DMS53 treated with DMSO at 0.1 percent for 48 hours (cell line): Measurements from ENCODE around the gene STK39.

ENCODE experiments used
- DNase-seq: peaks from one replicate; lab custom pipeline; 2025; ENCODE audit not compliant: unreplicated experiment; lab: John Stamatoyannopoulos, UW

The STK39 gene

GRCh38 chr2:168024459-168024858 is 222.9 kb downstream of the STK39 start:
- no peak for DNase-seq

- no peak for DNase-seq
Observed at GRCh38 chr2:168021800-168022587, 225.4 kb downstream of the STK39 start.

- no peak for DNase-seq
Observed at GRCh38 chr2:168015274-168015953, 232.0 kb downstream of the STK39 start.

GRCh38 chr2:168009900-168010299 is 237.5 kb downstream of the STK39 start:
- no peak for DNase-seq

- DNase-seq: no peak
Observed at GRCh38 chr2:168008646-168009195, 238.7 kb downstream of the STK39 start.

GRCh38 chr2:168006498-168006897 is 240.9 kb downstream of the STK39 start:
- no peak for DNase-seq

GRCh38 chr2:168005586-168005985 is 241.8 kb downstream of the STK39 start:
- no peak for DNase-seq

GRCh38 chr2:168003876-168004275 is 243.5 kb downstream of the STK39 start:
- no peak for DNase-seq

- DNase-seq: no peak
Observed at GRCh38 chr2:168002021-168002553, 245.3 kb downstream of the STK39 start.

- DNase-seq: no peak
Observed at GRCh38 chr2:167992278-167992677, 255.1 kb downstream of the STK39 start.

- no peak for DNase-seq
Observed at GRCh38 chr2:167990062-167990461, 257.3 kb downstream of the STK39 start.

GRCh38 chr2:167988296-167988695 is 259.1 kb downstream of the STK39 start:
- DNase-seq: no peak

- DNase-seq: no peak
Observed at GRCh38 chr2:167987558-167987957, 259.8 kb downstream of the STK39 start.

GRCh38 chr2:167987026-167987425 is 260.4 kb downstream of the STK39 start:
- DNase-seq: no peak

- no peak for DNase-seq
Observed at GRCh38 chr2:167986223-167986622, 261.2 kb downstream of the STK39 start.

GRCh38 chr2:167981945-167982344 is 265.4 kb downstream of the STK39 start:
- DNase-seq: no peak

- no peak for DNase-seq
Observed at GRCh38 chr2:167980439-167980838, 267.0 kb downstream of the STK39 start.

GRCh38 chr2:167972746-167973145 is 274.6 kb downstream of the STK39 start:
- no peak for DNase-seq

- no peak for DNase-seq
Observed at GRCh38 chr2:167972020-167972419, 275.4 kb downstream of the STK39 start.

GRCh38 chr2:167966937-167967913 is 280.2 kb downstream of the STK39 start:
- DNase-seq: no peak
